ENCODE measurements around the gene FMNL2.

FMNL2 gene

DNA sequence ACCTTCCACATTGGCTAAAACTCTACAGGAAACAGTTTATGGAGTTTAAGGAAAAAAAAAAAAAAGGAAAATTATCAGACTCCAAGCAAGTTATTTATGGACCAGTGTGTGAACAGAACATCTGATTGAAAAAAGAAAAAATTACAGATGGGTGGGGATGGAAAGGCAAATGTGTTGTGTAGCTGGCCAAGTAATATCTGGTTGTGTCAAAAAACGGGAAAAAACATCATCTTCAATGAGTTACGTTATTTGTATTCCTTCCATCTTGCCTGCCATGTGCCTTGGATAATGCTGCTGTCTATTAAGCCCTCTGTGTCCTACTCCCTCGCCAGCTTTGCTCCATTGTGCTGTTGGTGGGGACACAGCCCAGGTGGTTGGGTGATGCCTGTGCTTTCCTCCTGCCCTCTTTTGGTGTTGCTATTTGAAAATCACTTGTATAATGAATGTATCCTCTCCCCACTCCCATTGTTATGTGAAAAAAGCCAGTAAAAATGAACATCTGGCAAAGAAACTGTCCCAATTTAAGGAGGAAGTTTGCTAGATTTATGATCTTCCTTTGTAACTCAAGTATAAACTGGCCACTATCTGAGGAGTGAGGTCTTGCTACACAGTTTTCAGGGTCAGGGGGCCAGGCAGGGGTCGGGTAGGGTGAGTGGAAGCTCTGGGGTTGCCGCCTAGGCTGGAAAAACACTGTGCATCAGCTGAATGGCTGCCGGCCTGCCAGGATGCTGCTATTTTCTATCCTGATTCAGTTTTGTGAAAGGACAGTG is 155.9 kb downstream of the FMNL2 start:
- no peak for TF ChIP-seq EZH2phosphoT487 (IDR thresholded peaks at IDR 0.05; ENCODE audit: low read length)
- TF ChIP-seq, protein P1, sequence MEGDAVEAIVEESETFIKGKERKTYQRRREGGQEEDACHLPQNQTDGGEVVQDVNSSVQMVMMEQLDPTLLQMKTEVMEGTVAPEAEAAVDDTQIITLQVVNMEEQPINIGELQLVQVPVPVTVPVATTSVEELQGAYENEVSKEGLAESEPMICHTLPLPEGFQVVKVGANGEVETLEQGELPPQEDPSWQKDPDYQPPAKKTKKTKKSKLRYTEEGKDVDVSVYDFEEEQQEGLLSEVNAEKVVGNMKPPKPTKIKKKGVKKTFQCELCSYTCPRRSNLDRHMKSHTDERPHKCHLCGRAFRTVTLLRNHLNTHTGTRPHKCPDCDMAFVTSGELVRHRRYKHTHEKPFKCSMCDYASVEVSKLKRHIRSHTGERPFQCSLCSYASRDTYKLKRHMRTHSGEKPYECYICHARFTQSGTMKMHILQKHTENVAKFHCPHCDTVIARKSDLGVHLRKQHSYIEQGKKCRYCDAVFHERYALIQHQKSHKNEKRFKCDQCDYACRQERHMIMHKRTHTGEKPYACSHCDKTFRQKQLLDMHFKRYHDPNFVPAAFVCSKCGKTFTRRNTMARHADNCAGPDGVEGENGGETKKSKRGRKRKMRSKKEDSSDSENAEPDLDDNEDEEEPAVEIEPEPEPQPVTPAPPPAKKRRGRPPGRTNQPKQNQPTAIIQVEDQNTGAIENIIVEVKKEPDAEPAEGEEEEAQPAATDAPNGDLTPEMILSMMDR (IDR thresholded peaks at IDR 0.05; ENCODE audit: low read length) = no peak
- TF ChIP-seq EZH2 (optimal IDR thresholded peaks at IDR 0.05; ENCODE audit: low read depth, low read length) = no peak
- Histone ChIP-seq H2AFZ (ENCODE audit: low read length) (no peak overlapping the region), H3K79me2 (ENCODE audit: low read length) (no peaks in the 10 kb centered on the region), H3K9ac (ENCODE audit: low read length) (no peak overlapping the region), H3K9me2 (replicated peaks; ENCODE audit: insufficient read depth, low read length) (no peaks in the 10 kb centered on the region), H3K27me3 (replicated peaks; ENCODE audit: insufficient read depth, low read length) (no peaks in the 10 kb centered on the region), H3K36me3 (replicated peaks; ENCODE audit: insufficient read depth, low read length) (no peaks in the 10 kb centered on the region), H3K4me3 (ENCODE audit: low read length) (no peak overlapping the region), H3F3A (ENCODE audit: insufficient read depth, low read length) (no peaks in the 10 kb centered on the region), H3K9me3 (replicated peaks; ENCODE audit: insufficient read depth, low read length) (no peaks in the 10 kb centered on the region), H3K4me1 (ENCODE audit: low read length) (no peaks in the 10 kb centered on the region), H3K27ac (ENCODE audit: low read length) (no peak overlapping the region), H4K20me1 (ENCODE audit: insufficient read depth, low read length) (no peaks in the 10 kb centered on the region), H3K4me2 (ENCODE audit: low read depth, low read length) (no peak overlapping the region)
- DNase-seq = no peak

DNA sequence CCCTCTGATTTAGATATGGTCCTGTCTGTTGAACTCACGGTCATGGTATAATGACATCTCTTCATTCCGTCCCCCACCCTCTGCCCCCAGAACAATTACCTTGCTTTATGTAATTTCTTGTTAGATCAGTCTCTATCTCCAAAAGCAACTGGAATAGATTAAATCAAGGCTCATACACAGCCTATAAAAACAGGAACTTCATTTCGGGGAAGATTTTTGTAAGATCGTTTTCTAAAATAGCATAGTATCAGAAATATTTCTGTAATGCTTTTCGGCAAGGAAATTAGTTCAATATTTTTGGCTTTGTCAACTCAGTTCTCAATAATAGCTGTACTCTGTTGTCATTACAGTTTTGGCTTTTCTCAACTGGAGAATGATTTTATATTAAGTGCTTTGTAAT is 157.2 kb downstream of the FMNL2 start:
- Histone ChIP-seq H3K9ac (ENCODE audit: low read length) (no peak overlapping the region), H4K20me1 (ENCODE audit: insufficient read depth, low read length) (no peaks in the 10 kb centered on the region), H3K27ac (ENCODE audit: low read length) (no peak overlapping the region), H3K79me2 (ENCODE audit: low read length) (no peaks in the 10 kb centered on the region), H2AFZ (ENCODE audit: low read length) (no peak overlapping the region), H3K4me2 (ENCODE audit: low read depth, low read length) (no peak overlapping the region), H3K9me3 (replicated peaks; ENCODE audit: insufficient read depth, low read length) (no peaks in the 10 kb centered on the region), H3K4me1 (ENCODE audit: low read length) (no peaks in the 10 kb centered on the region), H3K9me2 (replicated peaks; ENCODE audit: insufficient read depth, low read length) (no peaks in the 10 kb centered on the region), H3K36me3 (replicated peaks; ENCODE audit: insufficient read depth, low read length) (no peaks in the 10 kb centered on the region), H3K4me3 (ENCODE audit: low read length) (no peak overlapping the region), H3K27me3 (replicated peaks; ENCODE audit: insufficient read depth, low read length) (no peaks in the 10 kb centered on the region), H3F3A (ENCODE audit: insufficient read depth, low read length) (no peaks in the 10 kb centered on the region)
- TF ChIP-seq EZH2 (optimal IDR thresholded peaks at IDR 0.05; ENCODE audit: low read depth, low read length) = no peak
- no peak for TF ChIP-seq EZH2phosphoT487 (IDR thresholded peaks at IDR 0.05; ENCODE audit: low read length)
- TF ChIP-seq, protein P1 (IDR thresholded peaks at IDR 0.05; ENCODE audit: low read length) = no peak
- no peak for DNase-seq

DNA sequence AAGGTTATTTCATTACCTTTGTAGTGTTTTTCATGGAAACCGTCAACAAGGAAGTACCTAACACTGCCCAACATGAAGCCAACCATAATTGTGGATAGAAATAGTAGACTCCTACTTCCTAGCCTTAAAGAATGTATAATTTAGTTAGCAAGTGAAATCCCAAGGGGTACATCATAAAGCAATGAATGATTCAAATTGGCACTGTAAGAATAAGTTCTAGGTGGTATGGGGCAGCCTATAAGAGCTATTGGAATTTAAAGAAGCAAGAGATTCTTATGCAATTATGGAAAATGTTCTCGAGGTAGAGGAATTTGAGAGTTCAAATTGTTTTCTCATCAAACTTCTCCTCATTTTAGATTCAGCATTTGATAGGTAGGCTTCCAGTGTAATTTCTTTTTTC is 157.9 kb downstream of the FMNL2 start:
- Histone ChIP-seq H2AFZ (ENCODE audit: low read length) (no peak overlapping the region), H3K9ac (ENCODE audit: low read length) (no peak overlapping the region), H3K9me2 (replicated peaks; ENCODE audit: insufficient read depth, low read length) (no peaks in the 10 kb centered on the region), H3K9me3 (replicated peaks; ENCODE audit: insufficient read depth, low read length) (no peaks in the 10 kb centered on the region), H3K27ac (ENCODE audit: low read length) (no peak overlapping the region), H3K27me3 (replicated peaks; ENCODE audit: insufficient read depth, low read length) (no peaks in the 10 kb centered on the region), H3F3A (ENCODE audit: insufficient read depth, low read length) (no peaks in the 10 kb centered on the region), H3K4me3 (ENCODE audit: low read length) (no peak overlapping the region), H3K4me1 (ENCODE audit: low read length) (no peaks in the 10 kb centered on the region), H3K4me2 (ENCODE audit: low read depth, low read length) (no peak overlapping the region), H4K20me1 (ENCODE audit: insufficient read depth, low read length) (no peaks in the 10 kb centered on the region), H3K79me2 (ENCODE audit: low read length) (no peaks in the 10 kb centered on the region), H3K36me3 (replicated peaks; ENCODE audit: insufficient read depth, low read length) (no peaks in the 10 kb centered on the region)
- DNase-seq = no peak
- TF ChIP-seq EZH2phosphoT487 (IDR thresholded peaks at IDR 0.05; ENCODE audit: low read length) = no peak
- TF ChIP-seq EZH2 (optimal IDR thresholded peaks at IDR 0.05; ENCODE audit: low read depth, low read length) = no peak
- TF ChIP-seq, protein P1 (IDR thresholded peaks at IDR 0.05; ENCODE audit: low read length) = no peak

All from MM.1S (cell line).